ENCODE data around the gene TCERG1L. TPM values are rescaled to one million over a fixed set of nuclear protein-coding genes. Genes with fewer than 3 reads are reported as not detected.
"Not testable (repeated sequence)": the region's sequence is repeated elsewhere in the genome, so short reads cannot be mapped to it uniquely, and the experiment has no call there.

The TCERG1L gene
- total RNA-seq, 1 donor from 2014 or later: not detected

DNA sequence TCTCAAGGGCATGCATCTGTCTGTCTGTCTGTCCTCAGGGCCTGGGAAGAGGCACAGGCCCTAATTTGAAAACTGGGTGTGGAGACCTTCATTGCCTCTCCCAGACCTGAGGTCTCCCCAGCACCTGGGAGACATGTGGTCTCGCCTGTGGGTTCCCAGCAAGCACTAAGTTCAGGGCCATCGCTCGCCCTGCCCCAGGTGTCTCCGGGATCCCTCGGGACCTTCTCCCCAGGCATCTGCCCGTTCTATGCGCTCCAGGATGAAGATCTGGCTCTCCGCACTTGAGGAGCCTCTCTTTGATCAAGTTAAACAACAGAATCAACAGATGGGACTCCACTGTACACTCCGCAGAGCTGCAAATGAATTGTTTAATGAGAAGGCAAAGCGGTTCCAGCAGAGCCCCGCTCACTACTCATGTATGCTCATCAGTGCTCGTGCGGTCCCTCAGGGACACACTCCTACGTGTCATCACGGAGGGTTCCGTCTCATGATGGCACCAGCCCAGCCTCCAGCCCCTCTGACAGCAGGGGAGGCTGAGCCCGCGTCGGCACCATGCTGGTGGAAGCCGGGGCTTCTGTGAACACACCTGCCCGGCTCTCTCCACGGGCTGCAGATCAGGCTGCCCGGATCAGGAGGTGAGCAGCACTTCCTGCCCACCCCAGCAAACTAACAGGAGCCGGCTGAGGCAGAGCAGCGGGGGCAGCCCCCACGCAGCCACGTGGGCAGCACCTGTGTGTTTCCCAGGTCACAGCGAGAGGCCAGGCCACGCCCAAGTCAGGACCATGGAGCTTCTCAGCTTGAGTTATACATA, 132.8 kb downstream of the TCERG1L start:
- DNase-seq (peak; percentile 42), ATAC-seq (no peak)
- Histone ChIP-seq H3K9me3 (no peaks in the 10 kb centered on the region), H3K4me3 (no peak overlapping the region), H3K27me3 (peaks cover 8% of the 10 kb centered on the region), H3K36me3 (no peaks in the 10 kb centered on the region), H3K4me1 (no peaks in the 10 kb centered on the region), H3K27ac (no peak overlapping the region)
- intact Hi-C loops (cut with DNase I): no loop called here
- TF ChIP-seq CTCF (IDR thresholded peaks at IDR 0.05): no peak

DNA sequence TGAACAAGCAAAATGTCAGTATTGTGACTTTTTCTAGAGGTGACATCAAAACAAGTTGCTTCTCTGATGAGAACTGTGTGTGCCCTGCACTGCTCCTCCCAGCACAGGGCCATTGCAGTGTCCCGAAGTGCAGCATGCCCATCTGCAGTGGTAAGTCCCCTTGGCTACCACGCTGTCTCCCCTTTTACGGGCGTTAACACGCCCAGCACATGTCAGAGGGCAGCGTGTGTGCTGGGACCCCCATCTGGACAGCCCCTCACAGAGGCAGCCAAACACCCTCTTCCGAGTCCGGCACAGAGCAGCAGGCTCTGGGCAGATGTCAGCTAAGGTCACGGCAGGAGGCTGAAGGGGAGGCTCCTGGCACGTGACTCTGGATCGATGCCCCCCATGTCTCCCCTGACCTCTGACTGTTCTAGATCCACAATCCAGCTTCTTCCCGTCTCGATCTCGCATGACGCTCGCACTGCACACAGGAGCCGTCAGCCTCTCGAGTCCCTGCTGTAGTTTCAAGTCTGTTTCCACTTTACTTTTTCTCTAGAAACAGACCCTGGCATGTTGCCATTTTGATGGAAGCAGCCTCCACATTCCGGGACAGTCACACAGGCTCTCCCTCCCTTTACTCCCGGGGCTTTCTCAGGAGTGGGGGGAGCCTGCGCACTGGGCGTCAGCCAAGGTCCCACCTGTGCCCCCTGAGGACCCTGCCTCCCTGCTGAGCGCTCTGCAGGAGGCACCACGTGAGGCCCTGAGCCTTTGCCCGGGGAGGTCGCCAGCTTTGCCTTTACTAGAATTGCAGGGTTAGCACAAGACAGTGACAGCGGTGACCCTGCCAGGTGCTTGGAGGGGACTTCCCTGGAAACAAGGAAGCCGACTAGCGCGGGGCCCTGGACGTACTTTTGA, 133.8 kb downstream of the TCERG1L start:
- intact Hi-C loops (cut with DNase I): no loop called here
- Histone ChIP-seq H3K36me3 (no peaks in the 10 kb centered on the region), H3K9me3 (no peaks in the 10 kb centered on the region), H3K4me3 (no peak overlapping the region), H3K4me1 (no peaks in the 10 kb centered on the region), H3K27me3 (peaks cover 8% of the 10 kb centered on the region), H3K27ac (no peak overlapping the region)
- ATAC-seq: no peak
- TF ChIP-seq CTCF (IDR thresholded peaks at IDR 0.05): no peak
- no peak for DNase-seq

- intact Hi-C loops (cut with DNase I): no loop called here
- no peaks in the 10 kb centered on the region for H3K4me1 ChIP-seq
Observed at GRCh38 chr10:131176907-131177306, 134.6 kb downstream of the TCERG1L start.

DNA sequence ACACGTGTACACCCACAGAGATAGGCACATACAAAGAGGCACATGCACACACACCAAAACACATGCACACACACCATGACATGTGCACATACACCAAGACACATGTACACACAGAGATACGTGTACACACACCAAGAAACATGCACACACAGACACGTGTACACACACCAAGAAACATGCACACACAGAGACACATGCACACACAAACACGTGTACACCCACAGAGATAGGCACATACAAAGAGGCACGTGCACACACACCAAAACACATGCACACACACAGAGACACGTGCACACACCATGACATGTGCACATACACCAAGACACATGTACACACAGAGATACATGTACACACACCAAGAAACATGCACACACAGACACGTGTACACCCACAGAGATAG, 135.2 kb downstream of the TCERG1L start:
- DNase-seq; H3K27ac ChIP-seq; intact Hi-C loops (cut with DNase I); H3K9me3 ChIP-seq; H3K36me3 ChIP-seq; H3K4me1 ChIP-seq; H3K4me3 ChIP-seq: not testable (repeated sequence)
- ATAC-seq: peak; percentile 8
- H3K27me3 ChIP-seq: peaks cover 12% of the 10 kb centered on the region

More at GRCh38 chr10:131176907-131177306, 134.6 kb downstream of the TCERG1L start:
- H3K9me3 ChIP-seq: no peaks in the 10 kb centered on the region
- DNase-seq (no peak), ATAC-seq (no peak)
- TF ChIP-seq CTCF (IDR thresholded peaks at IDR 0.05): no peak
- H3K27me3 ChIP-seq: peaks cover 12% of the 10 kb centered on the region
- no peak overlapping the region for H3K4me3 ChIP-seq
- no peaks in the 10 kb centered on the region for H3K36me3 ChIP-seq
- no peak overlapping the region for H3K27ac ChIP-seq

DNA sequence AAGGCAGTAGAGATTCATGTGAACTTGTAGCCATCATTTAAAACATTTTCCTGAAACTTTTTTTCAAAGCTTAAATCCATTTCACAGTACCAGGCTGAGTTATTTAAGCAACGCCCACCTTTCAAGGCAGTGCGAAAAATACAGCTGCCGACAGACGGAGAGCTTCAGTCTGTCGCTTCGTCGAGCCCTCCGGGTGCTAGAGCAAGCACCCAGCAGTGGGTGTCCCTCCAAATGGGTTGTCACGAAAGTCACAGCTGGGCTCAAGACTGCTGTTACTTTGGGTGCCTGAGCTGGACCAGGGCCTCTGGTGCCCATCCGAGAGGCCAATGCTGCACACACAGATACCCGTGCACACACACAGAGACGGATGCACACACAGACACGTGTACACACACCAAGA, 135.6 kb downstream of the TCERG1L start:
- H3K4me3 ChIP-seq: no peak overlapping the region
- H3K27me3 ChIP-seq: peaks cover 12% of the 10 kb centered on the region
- no peak for ATAC-seq
- H3K4me1 ChIP-seq: no peaks in the 10 kb centered on the region
- no peak overlapping the region for H3K27ac ChIP-seq
- DNase-seq: no peak
- no peaks in the 10 kb centered on the region for H3K36me3 ChIP-seq
- TF ChIP-seq CTCF (IDR thresholded peaks at IDR 0.05): no peak
- H3K9me3 ChIP-seq: no peaks in the 10 kb centered on the region
- intact Hi-C loops (cut with DNase I): no loop called here

Data from upper lobe of right lung (tissue), 1 donor.